Measurements from ENCODE around the gene CEACAM1.

The CEACAM1 gene

DNA sequence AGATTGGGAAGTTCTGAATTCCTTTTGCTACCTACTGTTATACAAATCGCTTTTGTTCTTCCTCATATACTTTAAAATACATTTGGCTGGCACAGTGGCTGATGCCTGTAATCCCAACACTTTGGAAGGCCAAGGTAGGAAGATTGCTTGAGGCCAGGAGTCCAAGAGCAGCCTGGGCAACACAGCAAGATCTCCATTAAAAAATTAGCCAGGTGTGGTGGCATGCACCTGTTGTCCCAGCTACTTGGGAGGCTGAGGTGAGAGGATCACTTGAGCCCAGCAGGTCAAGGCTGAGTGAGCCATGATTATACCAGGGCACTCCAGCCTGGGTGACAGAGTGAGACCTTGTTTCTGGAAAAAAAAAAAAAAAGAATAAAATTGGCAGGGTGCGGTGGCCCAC lies 51.2 kb downstream of the CEACAM1 start:
- Histone ChIP-seq H3K79me2 (ENCODE audit: insufficient read depth, low read length) (no peaks in the 10 kb centered on the region), H3K4me1 (ENCODE audit: insufficient read depth, low read length, poor library complexity, severe bottlenecking) (no peaks in the 10 kb centered on the region), H2AFZ (ENCODE audit: low read length) (no peak overlapping the region), H3K9me3 (ENCODE audit: insufficient read depth, low read depth, low read length) (no peaks in the 10 kb centered on the region), H3K9ac (ENCODE audit: low read depth, low read length, poor library complexity, severe bottlenecking) (no peak overlapping the region), H3K4me3 (ENCODE audit: low read length, poor library complexity, severe bottlenecking) (no peak overlapping the region), H3F3A (ENCODE audit: low read depth) (no peaks in the 10 kb centered on the region), H3K27me3 (ENCODE audit: insufficient read depth, low read length, poor library complexity, severe bottlenecking) (no peaks in the 10 kb centered on the region), H3K9me2 (replicated peaks; ENCODE audit: low read depth, low read length) (no peaks in the 10 kb centered on the region), H3K36me3 (ENCODE audit: insufficient read depth, low read length) (no peaks in the 10 kb centered on the region), H4K20me1 (ENCODE audit: insufficient read depth, low read length, poor library complexity, severe bottlenecking) (no peaks in the 10 kb centered on the region), H3K4me2 (ENCODE audit: low read depth, low read length, poor library complexity, severe bottlenecking) (no peak overlapping the region)
- TF ChIP-seq CTCF (conservative IDR thresholded peaks at IDR 0.05; ENCODE audit: low read length) (no peak), EZH2phosphoT487 (IDR thresholded peaks at IDR 0.05; ENCODE audit: borderline replicate concordance) (no peak)

- Histone ChIP-seq H3K36me3 (ENCODE audit: insufficient read depth, low read length) (no peaks in the 10 kb centered on the region), H3K9me3 (ENCODE audit: insufficient read depth, low read depth, low read length) (no peaks in the 10 kb centered on the region), H3K4me1 (ENCODE audit: insufficient read depth, low read length, poor library complexity, severe bottlenecking) (no peaks in the 10 kb centered on the region), H3K9me2 (replicated peaks; ENCODE audit: low read depth, low read length) (no peaks in the 10 kb centered on the region), H4K20me1 (ENCODE audit: insufficient read depth, low read length, poor library complexity, severe bottlenecking) (no peaks in the 10 kb centered on the region), H3K4me3 (ENCODE audit: low read length, poor library complexity, severe bottlenecking) (no peak overlapping the region), H3K4me2 (ENCODE audit: low read depth, low read length, poor library complexity, severe bottlenecking) (no peak overlapping the region), H3K9ac (ENCODE audit: low read depth, low read length, poor library complexity, severe bottlenecking) (no peak overlapping the region), H3K27me3 (ENCODE audit: insufficient read depth, low read length, poor library complexity, severe bottlenecking) (no peaks in the 10 kb centered on the region), H2AFZ (ENCODE audit: low read length) (no peak overlapping the region), H3K79me2 (ENCODE audit: insufficient read depth, low read length) (no peaks in the 10 kb centered on the region), H3F3A (ENCODE audit: low read depth) (no peaks in the 10 kb centered on the region)
- TF ChIP-seq CTCF (conservative IDR thresholded peaks at IDR 0.05; ENCODE audit: low read length) (no peak), EZH2phosphoT487 (IDR thresholded peaks at IDR 0.05; ENCODE audit: borderline replicate concordance) (no peak)
These were observed 52.9 kb downstream of the CEACAM1 start for GRCh38 chr19:42475366-42475765.

GRCh38 chr19:42474743-42475142 lies 53.5 kb downstream of the CEACAM1 start:
- no peak overlapping the region for H2AFZ ChIP-seq (ENCODE audit: low read length)
- no peak overlapping the region for H3K9ac ChIP-seq (ENCODE audit: low read depth, low read length, poor library complexity, severe bottlenecking)
- H3K27me3 ChIP-seq (ENCODE audit: insufficient read depth, low read length, poor library complexity, severe bottlenecking): no peaks in the 10 kb centered on the region
- no peak for TF ChIP-seq EZH2phosphoT487 (IDR thresholded peaks at IDR 0.05; ENCODE audit: borderline replicate concordance)
- no peak overlapping the region for H3K4me2 ChIP-seq (ENCODE audit: low read depth, low read length, poor library complexity, severe bottlenecking)
- H3K79me2 ChIP-seq (ENCODE audit: insufficient read depth, low read length): no peaks in the 10 kb centered on the region
- no peaks in the 10 kb centered on the region for H3K4me1 ChIP-seq (ENCODE audit: insufficient read depth, low read length, poor library complexity, severe bottlenecking)
- H3K36me3 ChIP-seq (ENCODE audit: insufficient read depth, low read length): no peaks in the 10 kb centered on the region
- no peaks in the 10 kb centered on the region for H3F3A ChIP-seq (ENCODE audit: low read depth)
- H4K20me1 ChIP-seq (ENCODE audit: insufficient read depth, low read length, poor library complexity, severe bottlenecking): no peaks in the 10 kb centered on the region
- no peaks in the 10 kb centered on the region for H3K9me3 ChIP-seq (ENCODE audit: insufficient read depth, low read depth, low read length)
- H3K9me2 ChIP-seq (replicated peaks; ENCODE audit: low read depth, low read length): no peaks in the 10 kb centered on the region
- H3K4me3 ChIP-seq (ENCODE audit: low read length, poor library complexity, severe bottlenecking): no peak overlapping the region

DNA sequence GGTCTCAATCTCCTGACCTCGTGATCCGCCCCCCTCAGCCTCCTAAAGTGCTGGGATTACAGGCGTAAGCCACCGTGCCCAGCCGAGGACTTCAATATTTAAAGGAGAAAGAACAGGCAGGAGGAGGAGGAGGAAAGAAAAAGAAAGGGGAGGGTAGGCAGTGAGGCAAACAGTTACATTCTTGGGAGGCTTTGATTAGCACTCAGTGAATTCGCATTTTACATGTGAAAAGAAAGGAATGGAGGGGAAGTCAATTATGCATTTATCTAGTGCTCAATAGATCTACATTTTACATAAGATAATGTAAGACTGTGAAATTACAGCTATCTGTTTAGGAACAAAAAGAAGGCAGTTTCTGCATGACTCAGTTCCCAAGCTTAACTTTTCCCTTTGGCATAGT lies 54.6 kb downstream of the CEACAM1 start:
- Histone ChIP-seq H3K4me1 (ENCODE audit: insufficient read depth, low read length, poor library complexity, severe bottlenecking) (no peaks in the 10 kb centered on the region), H3K4me3 (ENCODE audit: low read length, poor library complexity, severe bottlenecking) (no peak overlapping the region), H3K9me2 (replicated peaks; ENCODE audit: low read depth, low read length) (no peaks in the 10 kb centered on the region), H3K9me3 (ENCODE audit: insufficient read depth, low read depth, low read length) (no peaks in the 10 kb centered on the region), H3K27me3 (ENCODE audit: insufficient read depth, low read length, poor library complexity, severe bottlenecking) (no peaks in the 10 kb centered on the region), H2AFZ (ENCODE audit: low read length) (no peak overlapping the region), H3F3A (ENCODE audit: low read depth) (no peaks in the 10 kb centered on the region), H3K79me2 (ENCODE audit: insufficient read depth, low read length) (no peaks in the 10 kb centered on the region), H4K20me1 (ENCODE audit: insufficient read depth, low read length, poor library complexity, severe bottlenecking) (no peaks in the 10 kb centered on the region), H3K4me2 (ENCODE audit: low read depth, low read length, poor library complexity, severe bottlenecking) (no peak overlapping the region), H3K9ac (ENCODE audit: low read depth, low read length, poor library complexity, severe bottlenecking) (no peak overlapping the region), H3K36me3 (ENCODE audit: insufficient read depth, low read length) (no peaks in the 10 kb centered on the region)
- TF ChIP-seq EZH2phosphoT487 (IDR thresholded peaks at IDR 0.05; ENCODE audit: borderline replicate concordance): no peak
- no peak for TF ChIP-seq CTCF (conservative IDR thresholded peaks at IDR 0.05; ENCODE audit: low read length)
